ENCODE data around the gene RPTOR.

Gene RPTOR

GRCh38 chr17:80745183-80745582 lies 200.5 kb downstream of the RPTOR start:
- no peak for TF ChIP-seq CTCF (IDR thresholded peaks at IDR 0.05; ENCODE audit: extremely low read depth, insufficient read depth, missing control alignments)
- DNase-seq (ENCODE audit: low spot score) = no peak
- in situ Hi-C loops (cut with MboI; ENCODE audit: low pct_unique_long_range_greater_than_20kb, low sequenced_read_pairs, unreplicated experiment) = no loop called here

- in situ Hi-C loops (cut with MboI; ENCODE audit: low pct_unique_long_range_greater_than_20kb, low sequenced_read_pairs, unreplicated experiment) = no loop called here
- no peak for TF ChIP-seq CTCF (IDR thresholded peaks at IDR 0.05; ENCODE audit: extremely low read depth, insufficient read depth, missing control alignments)
- DNase-seq (ENCODE audit: low spot score) = no peak
These were observed 201.8 kb downstream of the RPTOR start for GRCh38 chr17:80746262-80746935.

- in situ Hi-C loops (cut with MboI; ENCODE audit: low pct_unique_long_range_greater_than_20kb, low sequenced_read_pairs, unreplicated experiment) = no loop called here
- DNase-seq (ENCODE audit: low spot score) = no peak
- no peak for TF ChIP-seq CTCF (IDR thresholded peaks at IDR 0.05; ENCODE audit: extremely low read depth, insufficient read depth, missing control alignments)
These were observed 202.8 kb downstream of the RPTOR start for GRCh38 chr17:80747469-80747868.

GRCh38 chr17:80749611-80750010 lies 205.0 kb downstream of the RPTOR start:
- in situ Hi-C loops (cut with MboI; ENCODE audit: low pct_unique_long_range_greater_than_20kb, low sequenced_read_pairs, unreplicated experiment) = no loop called here
- TF ChIP-seq CTCF (IDR thresholded peaks at IDR 0.05; ENCODE audit: extremely low read depth, insufficient read depth, missing control alignments) = no peak

GRCh38 chr17:80750263-80750662 lies 205.6 kb downstream of the RPTOR start:
- DNase-seq (ENCODE audit: low spot score) = no peak
- in situ Hi-C loops (cut with MboI; ENCODE audit: low pct_unique_long_range_greater_than_20kb, low sequenced_read_pairs, unreplicated experiment) = no loop called here
- TF ChIP-seq CTCF (IDR thresholded peaks at IDR 0.05; ENCODE audit: extremely low read depth, insufficient read depth, missing control alignments) = no peak

More at GRCh38 chr17:80749611-80750010, 205.0 kb downstream of the RPTOR start:
- no peak for DNase-seq (ENCODE audit: low spot score)

GRCh38 chr17:80751070-80751945 lies 206.7 kb downstream of the RPTOR start:
- TF ChIP-seq CTCF (IDR thresholded peaks at IDR 0.05; ENCODE audit: extremely low read depth, insufficient read depth, missing control alignments) = no peak
- in situ Hi-C loops (cut with MboI; ENCODE audit: low pct_unique_long_range_greater_than_20kb, low sequenced_read_pairs, unreplicated experiment) = no loop called here
- DNase-seq (ENCODE audit: low spot score) = no peak

All from GM13977 (cell line).